ENCODE results near the gene PCBP3.
A peak's percentile ranks its signal among the peaks of the same experiment; 100 is the strongest.
"Not testable (repeated sequence)": the region's sequence is repeated elsewhere in the genome, so short reads cannot be mapped to it uniquely, and the experiment has no call there.

Gene PCBP3

GRCh38 chr21:45808663-45809062 lies 165.1 kb downstream of the PCBP3 start:
- not testable (repeated sequence) for DNase-seq (ENCODE audit: low spot score)

GRCh38 chr21:45809421-45809820 lies 165.9 kb downstream of the PCBP3 start:
- DNase-seq (ENCODE audit: low spot score), result no peak

GRCh38 chr21:45811136-45811535 lies 167.6 kb downstream of the PCBP3 start:
- no peak for DNase-seq (ENCODE audit: low spot score)

GRCh38 chr21:45814210-45814940 lies 170.8 kb downstream of the PCBP3 start:
- DNase-seq (ENCODE audit: low spot score), result not testable (repeated sequence)

- not testable (repeated sequence) for DNase-seq (ENCODE audit: low spot score)
These were observed 172.3 kb downstream of the PCBP3 start for GRCh38 chr21:45815781-45816180.

- no peak for DNase-seq (ENCODE audit: low spot score)
These were observed 173.3 kb downstream of the PCBP3 start for GRCh38 chr21:45816794-45817193.

GRCh38 chr21:45817345-45817744 lies 173.8 kb downstream of the PCBP3 start:
- DNase-seq (ENCODE audit: low spot score), result no peak

- DNase-seq (ENCODE audit: low spot score), result no peak
These were observed 174.9 kb downstream of the PCBP3 start for GRCh38 chr21:45818276-45818903.

GRCh38 chr21:45818904-45819285 lies 175.4 kb downstream of the PCBP3 start:
- DNase-seq (ENCODE audit: low spot score), result no peak

- no peak for DNase-seq (ENCODE audit: low spot score)
These were observed 176.1 kb downstream of the PCBP3 start for GRCh38 chr21:45819478-45820170.

- peak; percentile 92 for DNase-seq (ENCODE audit: low spot score)
These were observed 176.9 kb downstream of the PCBP3 start for GRCh38 chr21:45820171-45821091.

- DNase-seq (ENCODE audit: low spot score), result no peak
These were observed 177.9 kb downstream of the PCBP3 start for GRCh38 chr21:45821315-45821962.

- no peak for DNase-seq (ENCODE audit: low spot score)
These were observed 178.5 kb downstream of the PCBP3 start for GRCh38 chr21:45821998-45822397.

- DNase-seq (ENCODE audit: low spot score), result peak; percentile 37
These were observed 179.0 kb downstream of the PCBP3 start for GRCh38 chr21:45822429-45823099.

GRCh38 chr21:45823100-45823681 lies 179.7 kb downstream of the PCBP3 start:
- no peak for DNase-seq (ENCODE audit: low spot score)

GRCh38 chr21:45824546-45825215 lies 181.2 kb downstream of the PCBP3 start:
- no peak for DNase-seq (ENCODE audit: low spot score)

- no peak for DNase-seq (ENCODE audit: low spot score)
These were observed 181.7 kb downstream of the PCBP3 start for GRCh38 chr21:45825219-45825618.

GRCh38 chr21:45826676-45827301 lies 183.3 kb downstream of the PCBP3 start:
- no peak for DNase-seq (ENCODE audit: low spot score)

GRCh38 chr21:45827302-45827692 lies 183.8 kb downstream of the PCBP3 start:
- no peak for DNase-seq (ENCODE audit: low spot score)
